Activated CD4-positive, alpha-beta T cell treated with anti-CD3 and anti-CD28 coated beads, Interleukin-2, amount 10 ng/mL, durations not matched to agents 24 days and 14 days (primary cell): ENCODE data around the gene SLC25A36. TPM values are rescaled to one million over a fixed set of nuclear protein-coding genes. Genes with fewer than 3 reads are reported as not detected.
"Not testable (repeated sequence)": the region's sequence is repeated elsewhere in the genome, so short reads cannot be mapped to it uniquely, and the experiment has no call there.

Experiments used
- DNase-seq: peaks from one replicate; pipeline ENCODE4 v3.0.0; 2022
- H3K27ac Mint-ChIP-seq: one replicate; pipeline ENCODE4 v1.8.0; 2022; ENCODE audit warnings: mild to moderate bottlenecking, mixed read lengths
- H3K27me3 Mint-ChIP-seq: one replicate; pipeline ENCODE4 v1.8.0; 2022; ENCODE audit warnings: mixed read lengths
- H3K36me3 Mint-ChIP-seq: one replicate; pipeline ENCODE4 v1.8.0; 2022; ENCODE audit warnings: low read depth, mild to moderate bottlenecking, mixed read lengths
- H3K4me1 Mint-ChIP-seq: one replicate; pipeline ENCODE4 v1.8.0; 2021; ENCODE audit warnings: mixed read lengths
- H3K4me3 Mint-ChIP-seq: one replicate; pipeline ENCODE4 v1.8.0; 2022; ENCODE audit warnings: mild to moderate bottlenecking, moderate library complexity, mixed read lengths
- H3K9me3 Mint-ChIP-seq: one replicate; pipeline ENCODE4 v1.8.0; 2021; ENCODE audit warnings: mixed read lengths
- intact Hi-C: fragments of 100-400 bp; cut with micrococcal nuclease; formaldehyde crosslinking; loops from one replicate; pipeline ENCODE4 v1.15.1; 2023
- total RNA-seq: library from RNA; stranded (reverse); gene quantifications from 2 replicates; pipeline ENCODE4 v1.2.3, GENCODE V29; 2022

The SLC25A36 gene
- total RNA-seq, 1 donor from 2014 or later: 56.3 TPM

GRCh38 chr3:140916603-140917002, 25.0 kb upstream of the SLC25A36 start:
- no peaks in the 10 kb centered on the region for H3K4me1 Mint-ChIP-seq
- intact Hi-C loops: no loop called here
- H3K9me3 Mint-ChIP-seq: no peaks in the 10 kb centered on the region
- H3K27me3 Mint-ChIP-seq: peaks cover 26% of the 10 kb centered on the region
- no peak overlapping the region for H3K4me3 Mint-ChIP-seq
- DNase-seq: no peak
- no peaks in the 10 kb centered on the region for H3K36me3 Mint-ChIP-seq
- H3K27ac Mint-ChIP-seq: no peak overlapping the region

- DNase-seq: no peak
- intact Hi-C loops: no loop called here
- Mint-ChIP-seq H3K27me3 (peaks cover 24% of the 10 kb centered on the region), H3K27ac (no peak overlapping the region), H3K36me3 (no peaks in the 10 kb centered on the region), H3K4me1 (no peaks in the 10 kb centered on the region), H3K4me3 (no peak overlapping the region), H3K9me3 (no peaks in the 10 kb centered on the region)
Measured at GRCh38 chr3:140917772-140918171, 23.9 kb upstream of the SLC25A36 start.

- Mint-ChIP-seq H3K27me3 (peaks cover 24% of the 10 kb centered on the region), H3K27ac (no peak overlapping the region), H3K36me3 (no peaks in the 10 kb centered on the region), H3K9me3 (no peaks in the 10 kb centered on the region), H3K4me3 (no peak overlapping the region), H3K4me1 (no peaks in the 10 kb centered on the region)
- intact Hi-C loops: no loop called here
- DNase-seq: no peak
Measured at GRCh38 chr3:140920029-140920428, 21.6 kb upstream of the SLC25A36 start.

GRCh38 chr3:140922634-140923033, 19.0 kb upstream of the SLC25A36 start:
- Mint-ChIP-seq H3K9me3 (no peaks in the 10 kb centered on the region), H3K27ac (no peak overlapping the region), H3K27me3 (peaks cover 18% of the 10 kb centered on the region), H3K36me3 (no peaks in the 10 kb centered on the region), H3K4me3 (no peak overlapping the region), H3K4me1 (no peaks in the 10 kb centered on the region)
- no peak for DNase-seq
- intact Hi-C loops: no loop called here

- Mint-ChIP-seq H3K4me1 (no peaks in the 10 kb centered on the region), H3K9me3 (no peaks in the 10 kb centered on the region), H3K36me3 (no peaks in the 10 kb centered on the region), H3K27ac (no peak overlapping the region), H3K4me3 (no peak overlapping the region), H3K27me3 (peaks cover 23% of the 10 kb centered on the region)
- DNase-seq: no peak
- intact Hi-C loops: no loop called here
Measured at GRCh38 chr3:140924097-140924873, 17.4 kb upstream of the SLC25A36 start.

GRCh38 chr3:140927279-140928069, 14.2 kb upstream of the SLC25A36 start:
- DNase-seq: no peak
- H3K27me3 Mint-ChIP-seq: peaks cover 21% of the 10 kb centered on the region
- H3K27ac Mint-ChIP-seq: no peak overlapping the region
- no peak overlapping the region for H3K4me3 Mint-ChIP-seq
- H3K9me3 Mint-ChIP-seq: no peaks in the 10 kb centered on the region
- intact Hi-C loops: no loop called here
- H3K4me1 Mint-ChIP-seq: no peaks in the 10 kb centered on the region
- no peaks in the 10 kb centered on the region for H3K36me3 Mint-ChIP-seq

GRCh38 chr3:140929446-140929845, 12.2 kb upstream of the SLC25A36 start:
- peaks cover 1% of the 10 kb centered on the region for H3K9me3 Mint-ChIP-seq
- no peak for DNase-seq
- intact Hi-C loops: no loop called here
- no peak overlapping the region for H3K27ac Mint-ChIP-seq
- no peak overlapping the region for H3K4me3 Mint-ChIP-seq
- H3K27me3 Mint-ChIP-seq: peaks cover 23% of the 10 kb centered on the region
- no peaks in the 10 kb centered on the region for H3K36me3 Mint-ChIP-seq
- H3K4me1 Mint-ChIP-seq: no peaks in the 10 kb centered on the region

GRCh38 chr3:140931016-140931454, 10.6 kb upstream of the SLC25A36 start:
- H3K27ac Mint-ChIP-seq: no peak overlapping the region
- intact Hi-C loops: no loop called here
- H3K4me1 Mint-ChIP-seq: no peaks in the 10 kb centered on the region
- no peak overlapping the region for H3K4me3 Mint-ChIP-seq
- peaks cover 31% of the 10 kb centered on the region for H3K27me3 Mint-ChIP-seq
- no peak for DNase-seq
- no peaks in the 10 kb centered on the region for H3K36me3 Mint-ChIP-seq
- H3K9me3 Mint-ChIP-seq: peaks cover 10% of the 10 kb centered on the region

GRCh38 chr3:140931801-140932200, 9.8 kb upstream of the SLC25A36 start:
- H3K4me1 Mint-ChIP-seq: no peaks in the 10 kb centered on the region
- H3K27me3 Mint-ChIP-seq: peaks cover 39% of the 10 kb centered on the region
- no peak overlapping the region for H3K27ac Mint-ChIP-seq
- H3K4me3 Mint-ChIP-seq: no peak overlapping the region
- no peaks in the 10 kb centered on the region for H3K36me3 Mint-ChIP-seq
- no peak for DNase-seq
- H3K9me3 Mint-ChIP-seq: peaks cover 12% of the 10 kb centered on the region
- intact Hi-C loops: no loop called here

GRCh38 chr3:140933109-140933508, 8.5 kb upstream of the SLC25A36 start:
- Mint-ChIP-seq H3K36me3 (no peaks in the 10 kb centered on the region), H3K4me1 (no peaks in the 10 kb centered on the region), H3K27ac (no peak overlapping the region), H3K4me3 (no peak overlapping the region), H3K27me3 (peaks cover 48% of the 10 kb centered on the region), H3K9me3 (peaks cover 12% of the 10 kb centered on the region)
- DNase-seq: no peak
- intact Hi-C loops: no loop called here

GRCh38 chr3:140933552-140933951, 8.1 kb upstream of the SLC25A36 start:
- peaks cover 47% of the 10 kb centered on the region for H3K27me3 Mint-ChIP-seq
- H3K27ac Mint-ChIP-seq: no peak overlapping the region
- DNase-seq: no peak
- no peaks in the 10 kb centered on the region for H3K36me3 Mint-ChIP-seq
- H3K4me1 Mint-ChIP-seq: no peaks in the 10 kb centered on the region
- intact Hi-C loops: no loop called here
- no peak overlapping the region for H3K4me3 Mint-ChIP-seq
- H3K9me3 Mint-ChIP-seq: peaks cover 12% of the 10 kb centered on the region

- intact Hi-C loops, H3K36me3 Mint-ChIP-seq, H3K27ac Mint-ChIP-seq, H3K4me3 Mint-ChIP-seq, DNase-seq: not testable (repeated sequence)
- Mint-ChIP-seq H3K4me1 (peaks cover 22% of the 10 kb centered on the region), H3K27me3 (peaks cover 44% of the 10 kb centered on the region), H3K9me3 (peaks cover 24% of the 10 kb centered on the region)
Measured at GRCh38 chr3:140939305-140939704, 2.3 kb upstream of the SLC25A36 start.

- intact Hi-C loops: loop anchor here (1.0 to 10.0 kb wide), 5 partner anchors 76 to 1556 kb away; partner anchors contain the start of genes COPB2, PXYLP1 and RNF7
- peaks cover 27% of the 10 kb centered on the region for H3K4me1 Mint-ChIP-seq
- peaks cover 31% of the 10 kb centered on the region for H3K27me3 Mint-ChIP-seq
- peak overlapping the region; percentile 97 for H3K4me3 Mint-ChIP-seq
- H3K36me3 Mint-ChIP-seq: peaks cover 3% of the 10 kb centered on the region
- DNase-seq: no peak
- peak overlapping the region; percentile 96 for H3K27ac Mint-ChIP-seq
- H3K9me3 Mint-ChIP-seq: peaks cover 14% of the 10 kb centered on the region
Measured at GRCh38 chr3:140941090-140941433, 574 bp upstream of the SLC25A36 start.
